Neural cell (in vitro differentiated cells): ENCODE measurements around the gene NME4. TPM values are rescaled to one million over a fixed set of nuclear protein-coding genes. Genes with fewer than 3 reads are reported as not detected.

ENCODE experiments used
- H2AFZ ChIP-seq: fragments of 200-600, 300-800 bp; sonication (generic), shearing (Covaris generic); 2 replicates; pipeline ENCODE4 v1.6.0; 2014; ENCODE audit warnings: low read depth, mild to moderate bottlenecking, antibody characterized with exemption, low read length, moderate library complexity
- H3F3A ChIP-seq: fragments of 200-600 bp; shearing (Covaris generic); 2 replicates; pipeline ENCODE4 v1.6.1; 2016; ENCODE audit warnings: mild to moderate bottlenecking, moderate library complexity, mixed read lengths, antibody characterized with exemption, low read length; ENCODE audit not compliant: insufficient read depth, poor library complexity, severe bottlenecking
- H3K27ac ChIP-seq: fragments of 200-600, 300-800 bp; sonication (generic), shearing (Covaris generic); 2 replicates; pipeline ENCODE4 v1.5.1; 2014; ENCODE audit warnings: mild to moderate bottlenecking, low read length, moderate library complexity
- H3K27me3 ChIP-seq: fragments of 300-800, 200-600 bp; sonication (generic), shearing (Covaris generic); 2 replicates; pipeline ENCODE4 v1.6.0; 2014; ENCODE audit warnings: mild to moderate bottlenecking, low read depth, low read length, moderate library complexity; ENCODE audit not compliant: insufficient read depth
- H3K36me3 ChIP-seq: fragments of 300-800, 200-600 bp; sonication (generic), shearing (Covaris generic); 2 replicates; pipeline ENCODE4 v1.5.1; 2014; ENCODE audit warnings: mild to moderate bottlenecking, antibody characterized with exemption, low read length, moderate library complexity; ENCODE audit not compliant: insufficient read depth
- H3K4me2 ChIP-seq: fragments of 300-800, 200-600 bp; sonication (generic), shearing (Covaris generic); 2 replicates; pipeline ENCODE4 v1.6.0; 2014; ENCODE audit warnings: mild to moderate bottlenecking, low read length
- H3K4me3 ChIP-seq: fragments of 300-800, 200-600 bp; sonication (generic), shearing (Covaris generic); 2 replicates; pipeline ENCODE4 v1.5.1; 2014; ENCODE audit warnings: mild to moderate bottlenecking, low read length, moderate library complexity
- H3K79me2 ChIP-seq: fragments of 200-600 bp; shearing (Covaris generic); replicated peaks from 2 replicates; pipeline ENCODE4 v1.6.0; 2014; ENCODE audit warnings: mild to moderate bottlenecking, low read length, moderate library complexity; ENCODE audit not compliant: insufficient read depth
- H3K9ac ChIP-seq: fragments of 300-800, 200-600 bp; sonication (generic), shearing (Covaris generic); 2 replicates; pipeline ENCODE4 v1.6.1; 2016; ENCODE audit warnings: mild to moderate bottlenecking, low read length, mixed read lengths
- H3K9me2 ChIP-seq: fragments of 200-600 bp; shearing (Covaris generic); 2 replicates; pipeline ENCODE4 v1.6.1; 2016; ENCODE audit warnings: mild to moderate bottlenecking, low read length, mixed read lengths; ENCODE audit not compliant: insufficient read depth
- H3K9me3 ChIP-seq: fragments of 200-600, 300-800 bp; sonication (generic), shearing (Covaris generic); 2 replicates; pipeline ENCODE4 v1.6.1; 2016; ENCODE audit warnings: mild to moderate bottlenecking, mixed run types, low read length, moderate library complexity, mixed read lengths
- H4K20me1 ChIP-seq: fragments of 200-600 bp; shearing (Covaris generic); 2 replicates; pipeline ENCODE4 v1.6.1; 2016; ENCODE audit warnings: mild to moderate bottlenecking, mixed run types; ENCODE audit not compliant: insufficient read depth
- EP300 ChIP-seq: fragments of 450-650 bp; conservative IDR thresholded peaks from 2 replicates; pipeline ENCODE4 v1.6.1; 2014; ENCODE audit warnings: antibody characterized with exemption, mild to moderate bottlenecking, moderate library complexity; ENCODE audit not compliant: poor library complexity, severe bottlenecking
- EZH2 ChIP-seq: fragments of 200-600, 300-800 bp; shearing (Covaris generic), sonication (generic); IDR thresholded peaks from 2 replicates; pipeline ENCODE4 v1.6.1; 2014; ENCODE audit warnings: antibody characterized with exemption, low read length, borderline replicate concordance, mild to moderate bottlenecking; ENCODE audit not compliant: insufficient read depth, poor library complexity, severe bottlenecking
- MXI1 ChIP-seq: fragments of 450-650 bp; conservative IDR thresholded peaks from 2 replicates; pipeline ENCODE4 v1.6.1; 2014; ENCODE audit warnings: antibody characterized with exemption, mild to moderate bottlenecking; ENCODE audit not compliant: poor library complexity, severe bottlenecking
- POLR2AphosphoS5 ChIP-seq: IDR thresholded peaks from 2 replicates; pipeline ENCODE4 v1.6.1; 2012
- RAD21 ChIP-seq: fragments of 450-650 bp; conservative IDR thresholded peaks from 2 replicates; pipeline ENCODE4 v1.6.1; 2014; ENCODE audit warnings: antibody characterized with exemption, mild to moderate bottlenecking, moderate library complexity
- SMC3 ChIP-seq: fragments of 450-650 bp; conservative IDR thresholded peaks from 2 replicates; pipeline ENCODE4 v1.6.1; 2014; ENCODE audit warnings: antibody characterized with exemption, mild to moderate bottlenecking, moderate library complexity; ENCODE audit not compliant: poor library complexity
- TAF1 ChIP-seq: IDR thresholded peaks from 2 replicates; pipeline ENCODE4 v1.6.1; 2012; ENCODE audit warnings: low read depth
- polyA plus RNA-seq: library from polyadenylated mRNA; depleted of rRNA; stranded (reverse); fragments of >200 nt; gene quantifications from 2 replicates; pipeline ENCODE4 v1.2.3, GENCODE V29; 2014
- TF ChIP-seq, protein P1 (sequence below): fragments of 450-650 bp; IDR thresholded peaks from 2 replicates; pipeline ENCODE4 v1.5.1; 2014; ENCODE audit warnings: antibody characterized with exemption, mild to moderate bottlenecking, moderate library complexity; ENCODE audit not compliant: poor library complexity, severe bottlenecking
- TF ChIP-seq, protein P2 (sequence below): IDR thresholded peaks from 2 replicates; pipeline ENCODE4 v1.6.1; 2012; ENCODE audit warnings: borderline replicate concordance

Gene NME4
- polyA plus RNA-seq, 1 donor from 2014 or later: 65.2 TPM

DNA sequence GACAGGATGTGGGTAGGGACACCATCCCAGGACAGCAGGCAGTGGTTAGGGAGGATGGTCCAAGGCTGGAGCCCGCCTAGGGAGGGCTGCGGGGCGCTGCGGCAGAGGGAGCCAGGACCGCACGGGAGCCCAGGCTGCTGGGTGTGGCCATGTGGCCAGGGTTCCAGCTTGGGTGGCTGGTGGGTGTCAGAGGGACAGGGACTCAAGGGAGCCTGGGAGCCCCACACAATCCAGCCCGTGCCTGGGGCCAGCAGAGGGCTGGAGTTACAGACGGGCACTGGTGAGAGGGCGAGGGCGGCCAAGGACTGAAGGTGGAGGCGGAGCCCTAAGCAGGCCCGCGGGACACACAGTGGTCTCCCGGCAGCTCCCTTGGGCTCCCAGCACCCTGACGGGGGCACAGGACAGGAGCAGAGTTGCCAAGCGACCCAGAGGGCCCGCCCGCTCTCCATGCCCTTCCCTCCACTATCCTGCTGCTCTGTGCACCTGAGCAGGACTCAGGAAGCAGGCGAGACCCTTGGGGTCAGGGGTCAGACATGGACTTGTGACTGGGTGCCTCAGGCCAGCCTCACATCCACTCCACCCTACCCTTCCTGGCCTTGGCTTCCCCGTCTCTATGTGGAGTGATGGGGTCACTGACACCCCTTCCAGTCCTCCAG lies 33.8 kb upstream of the NME4 start:
- no peak overlapping the region for H3K9ac ChIP-seq
- TF ChIP-seq, protein P1, sequence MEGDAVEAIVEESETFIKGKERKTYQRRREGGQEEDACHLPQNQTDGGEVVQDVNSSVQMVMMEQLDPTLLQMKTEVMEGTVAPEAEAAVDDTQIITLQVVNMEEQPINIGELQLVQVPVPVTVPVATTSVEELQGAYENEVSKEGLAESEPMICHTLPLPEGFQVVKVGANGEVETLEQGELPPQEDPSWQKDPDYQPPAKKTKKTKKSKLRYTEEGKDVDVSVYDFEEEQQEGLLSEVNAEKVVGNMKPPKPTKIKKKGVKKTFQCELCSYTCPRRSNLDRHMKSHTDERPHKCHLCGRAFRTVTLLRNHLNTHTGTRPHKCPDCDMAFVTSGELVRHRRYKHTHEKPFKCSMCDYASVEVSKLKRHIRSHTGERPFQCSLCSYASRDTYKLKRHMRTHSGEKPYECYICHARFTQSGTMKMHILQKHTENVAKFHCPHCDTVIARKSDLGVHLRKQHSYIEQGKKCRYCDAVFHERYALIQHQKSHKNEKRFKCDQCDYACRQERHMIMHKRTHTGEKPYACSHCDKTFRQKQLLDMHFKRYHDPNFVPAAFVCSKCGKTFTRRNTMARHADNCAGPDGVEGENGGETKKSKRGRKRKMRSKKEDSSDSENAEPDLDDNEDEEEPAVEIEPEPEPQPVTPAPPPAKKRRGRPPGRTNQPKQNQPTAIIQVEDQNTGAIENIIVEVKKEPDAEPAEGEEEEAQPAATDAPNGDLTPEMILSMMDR: no peak
- no peak for TF ChIP-seq MXI1
- TF ChIP-seq EZH2: no peak
- no peak for TF ChIP-seq POLR2AphosphoS5
- TF ChIP-seq RAD21: no peak
- TF ChIP-seq, protein P2, sequence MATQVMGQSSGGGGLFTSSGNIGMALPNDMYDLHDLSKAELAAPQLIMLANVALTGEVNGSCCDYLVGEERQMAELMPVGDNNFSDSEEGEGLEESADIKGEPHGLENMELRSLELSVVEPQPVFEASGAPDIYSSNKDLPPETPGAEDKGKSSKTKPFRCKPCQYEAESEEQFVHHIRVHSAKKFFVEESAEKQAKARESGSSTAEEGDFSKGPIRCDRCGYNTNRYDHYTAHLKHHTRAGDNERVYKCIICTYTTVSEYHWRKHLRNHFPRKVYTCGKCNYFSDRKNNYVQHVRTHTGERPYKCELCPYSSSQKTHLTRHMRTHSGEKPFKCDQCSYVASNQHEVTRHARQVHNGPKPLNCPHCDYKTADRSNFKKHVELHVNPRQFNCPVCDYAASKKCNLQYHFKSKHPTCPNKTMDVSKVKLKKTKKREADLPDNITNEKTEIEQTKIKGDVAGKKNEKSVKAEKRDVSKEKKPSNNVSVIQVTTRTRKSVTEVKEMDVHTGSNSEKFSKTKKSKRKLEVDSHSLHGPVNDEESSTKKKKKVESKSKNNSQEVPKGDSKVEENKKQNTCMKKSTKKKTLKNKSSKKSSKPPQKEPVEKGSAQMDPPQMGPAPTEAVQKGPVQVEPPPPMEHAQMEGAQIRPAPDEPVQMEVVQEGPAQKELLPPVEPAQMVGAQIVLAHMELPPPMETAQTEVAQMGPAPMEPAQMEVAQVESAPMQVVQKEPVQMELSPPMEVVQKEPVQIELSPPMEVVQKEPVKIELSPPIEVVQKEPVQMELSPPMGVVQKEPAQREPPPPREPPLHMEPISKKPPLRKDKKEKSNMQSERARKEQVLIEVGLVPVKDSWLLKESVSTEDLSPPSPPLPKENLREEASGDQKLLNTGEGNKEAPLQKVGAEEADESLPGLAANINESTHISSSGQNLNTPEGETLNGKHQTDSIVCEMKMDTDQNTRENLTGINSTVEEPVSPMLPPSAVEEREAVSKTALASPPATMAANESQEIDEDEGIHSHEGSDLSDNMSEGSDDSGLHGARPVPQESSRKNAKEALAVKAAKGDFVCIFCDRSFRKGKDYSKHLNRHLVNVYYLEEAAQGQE: no peak
- TF ChIP-seq TAF1: no peak
- TF ChIP-seq EP300: no peak
- no peak for TF ChIP-seq SMC3

DNA sequence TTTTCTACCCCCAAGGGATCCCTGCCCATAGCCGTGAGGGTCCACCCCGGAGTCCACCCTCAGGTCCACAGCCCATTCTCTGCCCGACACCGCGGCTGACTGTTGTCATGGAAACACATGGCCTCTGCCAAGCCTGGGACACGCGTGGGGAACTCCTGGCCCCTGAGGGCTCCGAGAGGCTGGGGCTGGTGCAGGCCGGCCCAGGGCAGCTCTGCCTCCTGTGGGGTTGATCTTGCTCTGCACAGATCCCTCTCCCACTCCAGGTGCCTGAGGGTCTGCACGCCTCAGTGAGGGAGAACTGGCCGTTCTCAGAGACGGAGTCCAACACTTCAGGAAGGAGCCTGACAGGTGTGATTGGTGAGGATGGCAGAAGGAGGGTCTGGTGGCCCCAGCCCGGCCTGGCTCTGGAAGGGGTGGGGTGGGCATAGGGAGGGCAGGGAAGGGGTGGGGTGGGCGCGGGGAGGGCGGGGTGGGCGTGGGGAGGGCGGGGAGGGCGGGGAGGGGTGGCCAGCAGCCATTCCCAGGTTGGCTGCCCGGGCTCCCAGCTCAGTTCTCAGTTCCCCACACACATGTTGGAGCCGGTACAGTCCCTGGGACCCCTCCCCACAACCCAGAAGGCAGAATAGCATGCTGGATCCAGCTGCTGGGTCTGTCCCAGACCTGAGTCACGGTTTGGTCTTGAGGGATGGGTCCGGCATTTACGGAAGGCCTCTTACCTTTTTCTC lies 33.1 kb upstream of the NME4 start:
- Histone ChIP-seq H3K4me3 (no peak overlapping the region), H3K27ac (no peak overlapping the region), H3K79me2 (no peaks in the 10 kb centered on the region), H2AFZ (no peak overlapping the region), H3K4me2 (no peak overlapping the region), H3K9me2 (no peaks in the 10 kb centered on the region), H3F3A (no peaks in the 10 kb centered on the region), H3K9me3 (no peaks in the 10 kb centered on the region), H3K27me3 (no peaks in the 10 kb centered on the region), H3K36me3 (no peaks in the 10 kb centered on the region), H3K9ac (no peak overlapping the region), H4K20me1 (no peaks in the 10 kb centered on the region)
- TF ChIP-seq MXI1 (no peak), RAD21 (no peak), TAF1 (no peak), EP300 (no peak), POLR2AphosphoS5 (no peak), SMC3 (no peak), EZH2 (no peak)
- TF ChIP-seq, protein P2: no peak
- TF ChIP-seq, protein P1: no peak

More for the DNA sequence above, 33.8 kb upstream of the NME4 start:
- H3K4me3 ChIP-seq: no peak overlapping the region
- no peaks in the 10 kb centered on the region for H3K9me2 ChIP-seq
- no peaks in the 10 kb centered on the region for H3K9me3 ChIP-seq
- H3K4me2 ChIP-seq: no peak overlapping the region
- H3K79me2 ChIP-seq: no peaks in the 10 kb centered on the region
- H3K27ac ChIP-seq: no peak overlapping the region
- no peaks in the 10 kb centered on the region for H3K27me3 ChIP-seq
- no peaks in the 10 kb centered on the region for H3F3A ChIP-seq
- H3K36me3 ChIP-seq: no peaks in the 10 kb centered on the region
- no peaks in the 10 kb centered on the region for H4K20me1 ChIP-seq
- H2AFZ ChIP-seq: no peak overlapping the region
